Measurements from ENCODE around the gene IGSF9B.

Gene IGSF9B

DNA sequence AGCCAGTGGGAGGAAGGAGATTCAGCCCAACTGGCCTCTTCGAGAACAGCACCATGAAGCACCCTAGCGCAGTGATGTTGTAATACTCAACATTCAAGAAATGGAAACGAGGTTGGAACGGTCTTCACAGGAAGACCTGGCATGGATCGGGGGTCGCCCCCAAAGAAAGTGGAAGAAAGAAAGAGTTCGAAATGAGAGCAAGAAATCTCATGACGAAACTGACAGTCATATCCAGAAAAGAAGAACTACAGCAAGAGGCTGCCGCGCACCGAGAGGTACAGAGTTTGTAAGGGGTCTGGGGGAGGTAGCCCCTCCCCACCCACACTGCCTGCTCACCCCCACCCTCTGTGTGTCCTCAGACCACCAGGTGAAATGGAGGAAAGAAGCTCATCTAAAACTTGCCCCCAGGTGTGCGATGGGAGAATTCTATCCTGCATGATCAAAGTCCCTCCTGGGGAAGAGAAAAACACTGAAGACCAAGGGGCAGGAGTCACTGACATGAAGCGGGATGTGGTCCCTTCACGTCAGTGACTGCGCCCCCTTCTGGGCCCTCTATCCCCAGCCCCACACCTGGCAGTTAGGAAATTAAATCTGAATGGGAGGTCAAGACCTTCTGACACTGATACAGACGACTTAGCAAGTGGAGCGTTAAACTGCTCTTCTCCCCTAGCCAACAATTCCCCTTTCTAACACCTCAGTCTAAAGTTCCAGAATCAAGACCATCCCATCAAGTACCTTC, 58.6 kb downstream of the IGSF9B start:
- peak; percentile 16 to 18 for DNase-seq

GRCh38 chr11:133897331-133897650, 59.5 kb downstream of the IGSF9B start:
- no peak for DNase-seq

- peak in 1 of 2 experiments; percentile 16 for DNase-seq
These were observed 60.0 kb downstream of the IGSF9B start for GRCh38 chr11:133896642-133897330.

- DNase-seq, result peak in 1 of 2 experiments; percentile 19
These were observed 60.7 kb downstream of the IGSF9B start for GRCh38 chr11:133896028-133896427.

GRCh38 chr11:133895551-133895950, 61.2 kb downstream of the IGSF9B start:
- no peak for DNase-seq

DNA sequence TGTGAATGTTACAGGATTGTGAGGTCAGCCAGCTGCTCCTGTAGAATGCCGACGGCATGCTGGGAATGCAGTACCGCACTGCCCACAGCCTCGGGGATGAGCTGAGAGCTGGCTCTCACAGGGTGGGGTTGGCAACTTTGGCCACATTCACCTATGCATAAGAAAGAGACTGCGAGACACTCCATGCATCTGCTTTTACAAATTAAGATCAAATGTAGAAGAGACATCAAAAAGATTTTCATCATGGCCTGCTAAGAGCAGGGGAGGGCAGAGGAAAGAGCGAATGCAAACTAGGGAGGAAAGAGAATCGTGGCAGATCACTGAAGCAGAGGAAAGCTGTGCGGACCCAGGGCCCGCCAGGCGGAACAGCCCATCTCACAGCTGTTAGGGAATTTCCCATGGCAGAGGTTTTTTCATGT, 61.7 kb downstream of the IGSF9B start:
- peak in 1 of 2 experiments; percentile 10 for DNase-seq

DNA sequence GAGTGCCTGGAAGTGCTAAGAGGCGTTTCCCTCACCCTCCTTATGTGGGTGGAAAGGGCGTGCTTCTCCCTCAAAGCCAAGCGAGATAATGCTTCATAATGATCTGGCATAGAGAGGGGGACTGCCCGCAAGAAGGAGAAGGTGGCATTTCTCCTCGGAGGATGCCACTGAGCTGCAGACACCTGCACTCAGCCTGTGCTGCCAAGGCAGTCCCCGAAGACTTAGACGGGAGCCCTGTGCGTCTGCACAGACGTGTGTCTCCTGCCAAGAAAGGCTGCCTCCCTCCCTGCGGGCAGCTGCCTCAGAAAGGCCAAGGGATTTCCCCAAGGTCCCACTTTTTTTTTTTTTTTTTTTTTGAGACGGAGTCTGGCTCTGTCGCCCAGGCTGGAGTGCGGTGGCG, 63.4 kb downstream of the IGSF9B start:
- DNase-seq, result no peak

DNA sequence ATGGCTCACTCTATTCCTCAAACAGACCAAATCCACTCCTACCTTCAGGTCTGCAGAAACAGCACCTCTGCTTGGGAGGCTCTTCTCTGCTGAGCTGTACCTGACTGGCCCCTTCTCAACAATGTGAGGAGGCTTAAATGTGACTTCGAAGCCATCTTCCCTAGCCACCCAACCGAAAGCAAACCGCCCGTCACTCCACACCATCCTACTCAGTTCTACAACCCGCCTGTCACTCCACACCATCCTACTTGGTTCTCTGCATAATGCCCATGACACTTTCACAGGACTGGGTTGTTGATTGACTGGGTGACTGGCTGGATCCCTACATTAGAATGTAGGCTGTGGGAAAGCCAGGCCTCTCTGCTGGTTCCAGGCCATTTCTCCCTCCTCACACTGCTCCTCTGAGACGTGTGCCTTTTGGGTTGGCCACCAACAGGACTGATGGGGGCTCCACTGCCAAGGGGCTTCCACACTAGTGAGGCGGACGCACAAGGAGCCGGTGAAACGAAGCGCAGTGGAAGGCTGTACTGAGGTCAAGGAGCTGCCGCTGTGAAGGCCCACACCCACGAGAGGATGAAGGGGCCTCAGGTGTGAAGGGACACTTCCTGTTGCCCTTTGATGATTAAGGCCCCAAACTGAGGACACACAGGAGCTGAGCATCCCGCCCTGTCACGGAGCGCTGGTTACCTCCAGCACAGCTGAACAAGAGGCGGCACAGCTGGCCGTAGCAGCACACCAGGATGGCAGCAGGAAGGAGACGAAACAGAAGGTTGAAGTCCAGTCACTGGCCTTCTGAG, 64.0 kb downstream of the IGSF9B start:
- peak in 1 of 2 experiments; percentile 13 for DNase-seq

GRCh38 chr11:133892126-133892525, 64.6 kb downstream of the IGSF9B start:
- DNase-seq, result peak in 1 of 2 experiments; percentile 7

DNA sequence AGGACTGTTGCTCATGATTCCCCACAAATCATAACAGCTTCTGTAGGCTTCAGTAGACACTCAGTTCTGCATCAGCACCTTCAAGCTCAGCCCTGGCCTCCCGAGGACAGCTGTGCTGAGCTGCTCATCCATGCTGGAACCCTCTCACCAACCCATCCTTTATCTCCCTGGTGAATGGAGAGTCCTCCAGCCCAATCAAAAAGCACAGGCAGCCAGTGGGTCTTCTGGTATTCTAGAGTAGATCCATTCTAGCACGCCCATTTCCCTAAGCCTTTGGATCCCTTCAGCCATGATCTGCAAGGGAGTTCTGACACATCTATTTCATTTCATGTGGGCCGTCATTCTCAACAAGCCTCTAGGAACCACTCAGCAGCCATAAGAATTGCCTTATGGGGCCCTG, 66.9 kb downstream of the IGSF9B start:
- no peak for DNase-seq

DNA sequence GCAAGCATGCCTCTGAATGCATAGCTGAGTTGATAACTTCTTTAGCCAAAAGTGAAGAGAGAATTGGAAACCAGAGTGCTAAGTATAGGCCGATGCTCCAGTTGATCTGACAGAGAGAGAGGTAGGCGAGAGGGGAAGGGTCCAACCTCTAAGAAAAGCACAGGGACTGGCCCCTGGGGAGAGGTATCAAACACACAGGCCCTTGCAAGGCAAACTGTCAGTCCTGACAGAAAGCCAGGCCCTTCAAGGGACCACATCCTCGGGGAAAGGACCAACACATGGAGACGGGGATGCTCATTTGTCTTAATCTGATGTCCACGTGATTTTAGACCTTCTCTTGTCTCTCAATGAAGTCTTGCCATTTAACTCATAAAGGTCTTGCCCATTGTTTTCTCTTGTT, 67.6 kb downstream of the IGSF9B start:
- no peak for DNase-seq

- DNase-seq, result no peak
These were observed 69.0 kb downstream of the IGSF9B start for GRCh38 chr11:133887692-133888332.

DNA sequence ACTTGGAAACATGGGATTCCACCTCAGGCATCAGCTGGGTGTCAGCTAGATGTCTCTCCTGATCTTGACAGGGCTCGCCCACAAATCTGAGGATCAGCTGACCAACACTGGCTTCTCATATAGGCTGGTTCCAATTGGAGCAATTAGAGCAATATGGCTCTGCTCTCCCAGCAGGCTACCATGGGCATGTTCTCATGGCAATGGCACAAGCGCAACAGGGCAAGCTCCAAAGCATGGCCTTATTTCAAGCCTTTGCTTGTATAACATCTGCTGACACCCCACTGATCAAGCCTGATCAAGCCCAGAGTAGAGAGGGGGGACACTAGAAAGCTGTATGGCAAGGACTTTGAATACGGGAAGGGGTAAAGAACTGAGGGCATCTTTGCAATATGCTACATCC, 70.7 kb downstream of the IGSF9B start:
- DNase-seq, result no peak

DNA sequence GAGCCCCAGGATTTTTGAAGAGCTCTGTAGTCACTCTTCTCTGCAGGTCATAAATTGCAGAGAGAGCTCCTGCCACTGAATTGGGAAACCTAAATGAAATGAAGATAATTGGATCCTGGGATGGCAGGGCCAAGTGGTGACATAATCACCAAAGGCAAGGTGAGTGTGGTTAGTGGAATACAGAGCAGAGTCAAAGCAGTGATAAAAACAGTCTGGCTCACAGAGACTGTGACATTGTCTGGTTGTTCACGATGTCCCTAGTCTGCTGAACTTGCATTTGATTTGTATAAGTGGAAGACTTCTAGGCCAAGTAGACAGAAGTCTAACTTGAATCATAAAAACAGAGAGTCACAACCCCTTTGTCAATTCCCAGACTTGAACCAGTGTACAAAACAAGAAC, 84.6 kb downstream of the IGSF9B start:
- no peak for DNase-seq

DNA sequence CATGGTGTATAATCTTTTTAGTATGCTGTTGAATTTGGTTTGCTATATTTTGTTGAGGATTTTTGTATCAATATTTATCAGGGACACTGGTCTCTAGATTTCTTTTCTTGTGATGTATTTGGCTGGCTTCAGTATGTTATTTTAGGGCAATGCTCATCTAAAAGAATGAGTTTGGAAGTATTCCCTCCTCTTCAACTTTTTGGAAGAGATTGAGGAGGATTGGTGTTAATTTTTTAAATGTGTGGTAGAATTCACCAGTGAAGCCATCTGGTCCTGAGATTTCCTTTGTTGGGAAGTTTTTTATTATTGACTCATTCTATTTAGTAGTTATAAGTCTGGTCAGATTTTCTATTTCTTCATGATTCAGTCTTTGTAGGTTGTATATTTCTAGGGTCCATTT, 89.3 kb downstream of the IGSF9B start:
- no peak for DNase-seq

DNA sequence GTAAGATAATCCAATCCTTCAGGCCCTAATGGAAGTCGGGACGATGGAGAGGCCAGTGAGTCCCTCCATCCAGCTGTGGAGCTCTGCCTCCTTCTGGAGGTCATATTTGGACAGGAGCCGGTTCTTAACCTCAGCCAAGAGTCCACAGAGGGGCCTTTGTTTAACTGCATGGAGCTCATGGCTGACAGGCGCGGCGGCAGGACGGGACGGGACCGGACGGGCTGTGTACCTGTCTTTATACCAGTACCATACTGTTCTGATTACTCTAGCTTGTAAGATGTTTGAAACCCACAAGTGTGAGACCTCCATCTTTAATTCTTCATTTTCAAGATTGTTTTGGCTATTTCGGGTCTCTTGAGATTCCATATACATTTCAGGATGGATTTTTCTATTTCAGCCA, 91.3 kb downstream of the IGSF9B start:
- no peak for DNase-seq

DNA sequence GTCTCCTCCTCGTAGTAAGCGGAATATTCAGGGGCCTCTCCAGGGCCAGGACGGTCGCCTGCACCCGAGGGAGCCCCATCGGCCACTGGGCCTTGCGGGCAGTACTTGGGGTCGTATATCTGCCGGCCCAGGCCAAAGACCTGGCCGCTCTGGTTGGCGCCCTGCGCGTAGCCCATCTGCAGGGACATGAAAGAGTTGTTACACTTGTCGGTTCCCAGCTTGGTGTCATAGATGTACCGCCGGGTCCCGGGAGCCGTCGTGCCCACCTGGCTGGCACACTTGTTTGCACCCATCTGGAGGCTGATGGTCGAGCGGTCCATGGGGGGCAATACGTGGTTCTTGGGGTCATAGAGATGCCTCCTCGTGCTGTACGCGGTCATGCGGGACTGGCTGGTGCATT, 92.0 kb downstream of the IGSF9B start:
- no peak for DNase-seq

DNA sequence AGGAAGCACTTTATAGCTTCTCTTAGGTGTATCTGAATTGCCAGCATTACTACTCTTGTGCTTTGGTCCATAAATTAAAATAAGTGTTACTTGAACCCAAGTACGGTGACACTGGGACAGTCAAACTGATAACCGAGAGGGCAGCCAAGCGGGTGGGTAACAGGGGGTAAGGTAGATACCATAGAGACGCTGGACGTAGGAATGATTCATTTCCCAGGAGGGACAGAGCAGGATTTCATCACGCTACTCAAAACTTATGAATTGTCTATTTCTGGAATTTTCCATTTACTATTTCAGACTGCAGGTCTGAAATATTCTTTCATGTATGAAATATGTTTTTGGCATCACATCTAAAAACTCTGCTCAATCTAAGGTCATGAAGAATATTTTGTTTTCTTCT, 96.6 kb downstream of the IGSF9B start:
- DNase-seq, result no peak

Data from activated T-cell treated with anti-CD3 and anti-CD28 coated beads, Interleukin-2, amount 50 U/mL, for 48 hours (primary cell).